OCI-LY7 (cell line): ENCODE data around the gene ARIH2. TPM values are rescaled to one million over a fixed set of nuclear protein-coding genes. Genes with fewer than 3 reads are reported as not detected.

ENCODE experiments used
- BruUV-seq: library from RNA; stranded (reverse); fragments of 400-500 nt; replicated peaks from 2 replicates; lab custom pipeline; 2021; lab: Mats Ljungman, UMichigan
- CTCF ChIA-PET: fragments of 300-600 bp; sonication (Branson Sonifier 250); formaldehyde crosslinking; loops from one replicate; lab custom pipeline; 2022; ENCODE audit warnings: antibody characterized with exemption; ENCODE audit not compliant: unreplicated experiment; lab: Charles Lee
- POLR2A ChIA-PET: fragments of 300-600 bp; sonication (Branson Sonifier 250); formaldehyde crosslinking; loops from one replicate; lab custom pipeline; 2022; ENCODE audit warnings: antibody characterized with exemption; lab: Charles Lee
- DNase-seq: peaks from one replicate; pipeline ENCODE4 v3.0.0-alpha.2; 2015; ENCODE audit warnings: low spot score
- H2AFZ ChIP-seq: fragments of 200-600 bp; sonication (generic), shearing (Covaris generic); 2 replicates; pipeline ENCODE4 v1.6.1; 2014; ENCODE audit warnings: mild to moderate bottlenecking, antibody characterized with exemption, low read length, moderate library complexity
- H3K27ac ChIP-seq: fragments of 200-600 bp; sonication (generic); 2 replicates; pipeline ENCODE4 v1.5.1; 2014; ENCODE audit warnings: mixed run types, low read depth, mild to moderate bottlenecking, moderate library complexity, low read length, inconsistent platforms; ENCODE audit not compliant: poor library complexity, severe bottlenecking
- H3K36me3 ChIP-seq: fragments of 200-600 bp; sonication (generic); 2 replicates; pipeline ENCODE4 v1.6.1; 2014; ENCODE audit warnings: mild to moderate bottlenecking, antibody characterized with exemption, low read length, moderate library complexity, mixed read lengths; ENCODE audit not compliant: insufficient read depth
- H3K4me1 ChIP-seq: fragments of 200-600 bp; sonication (generic); 2 replicates; pipeline ENCODE4 v1.5.1; 2014; ENCODE audit warnings: mild to moderate bottlenecking, low read length; ENCODE audit not compliant: insufficient read depth, poor library complexity, severe bottlenecking
- H3K4me2 ChIP-seq: fragments of 200-600 bp; sonication (generic); 2 replicates; pipeline ENCODE4 v1.6.1; 2014; ENCODE audit warnings: mild to moderate bottlenecking, low read length
- H3K4me3 ChIP-seq: fragments of 200-600 bp; sonication (generic); 2 replicates; pipeline ENCODE4 v1.5.1; 2014; ENCODE audit warnings: mild to moderate bottlenecking, low read depth, low read length; ENCODE audit not compliant: poor library complexity, severe bottlenecking
- H3K79me2 ChIP-seq: fragments of 200-600 bp; sonication (generic); 2 replicates; pipeline ENCODE4 v1.6.1; 2016; ENCODE audit warnings: low read depth, mild to moderate bottlenecking, low read length, moderate library complexity, mixed read lengths; ENCODE audit not compliant: insufficient read depth
- H3K9me2 ChIP-seq: fragments of 200-600 bp; sonication (generic); 2 replicates; pipeline ENCODE4 v1.6.1; 2016; ENCODE audit warnings: mild to moderate bottlenecking, low read length, mixed read lengths; ENCODE audit not compliant: insufficient read depth
- H3K9me3 ChIP-seq: fragments of 200-600 bp; sonication (generic); 2 replicates; pipeline ENCODE4 v1.6.1; 2014; ENCODE audit warnings: mild to moderate bottlenecking, mixed run types, low read length, mixed read lengths
- H4K20me1 ChIP-seq: fragments of 200-600 bp; sonication (generic); 2 replicates; pipeline ENCODE4 v1.6.1; 2014; ENCODE audit warnings: mild to moderate bottlenecking, antibody characterized with exemption, low read length, moderate library complexity, mixed read lengths; ENCODE audit not compliant: insufficient read depth
- CTCF ChIP-seq: fragments of 200-600 bp; sonication (generic); conservative IDR thresholded peaks from 2 replicates; pipeline ENCODE4 v1.5.1; 2014; ENCODE audit warnings: mild to moderate bottlenecking, antibody characterized with exemption, low read length, moderate library complexity, mixed read lengths
- EZH2phosphoT487 ChIP-seq: fragments of 200-600 bp; sonication (generic); IDR thresholded peaks from 2 replicates; pipeline ENCODE4 v1.6.1; 2018; ENCODE audit warnings: low read depth, borderline replicate concordance, mild to moderate bottlenecking, mixed run types, antibody characterized with exemption, low read length, moderate library complexity, mixed read lengths
- intact Hi-C: fragments of 100-400 bp; cut with micrococcal nuclease; formaldehyde crosslinking; loops from one replicate; pipeline ENCODE4 v1.10.0; 2022; ENCODE audit not compliant: unreplicated experiment
- total RNA-seq, 2 experiments: library from RNA; depleted of rRNA in 1 of 2; stranded (reverse); fragments of >200 nt in 1 of 2; shearing (Covaris generic) in 1 of 2; gene quantifications; 2 replicates each; pipeline ENCODE4 v1.2.3, GENCODE V29; 2014 to 2022

The ARIH2 gene
- total RNA-seq, 2 experiments from 2014 or later = 124 to 131 TPM

GRCh38 chr3:48945432-48945831, 26.8 kb downstream of the ARIH2 start:
- DNase-seq = no peak
- TF ChIP-seq CTCF = no peak
- TF ChIP-seq EZH2phosphoT487 = no peak
- ChIA-PET POLR2A (no interaction called here), CTCF (no interaction called here)
- intact Hi-C loops = no loop called here
- H4K20me1 ChIP-seq = 0 out of 2 replicates have a peak, but pooled peaks cover 6% of the 10 kb centered on the region
- peaks cover 51% of the 10 kb centered on the region; the same call in 1 of the 2 replicates for H3K36me3 ChIP-seq
- no peak overlapping the region for H3K4me2 ChIP-seq
- H3K79me2 ChIP-seq = peaks cover 33% of the 10 kb centered on the region; the same call in 1 of the 2 replicates
- no peaks in the 10 kb centered on the region for H3K9me3 ChIP-seq
- no peak overlapping the region for H3K27ac ChIP-seq
- H3K4me3 ChIP-seq = no peak overlapping the region
- H2AFZ ChIP-seq = no peak overlapping the region
- no peaks in the 10 kb centered on the region; the same call in 1 of the 2 replicates for H3K9me2 ChIP-seq
- H3K4me1 ChIP-seq = no peaks in the 10 kb centered on the region
- BruUV-seq = no TSS peak

- no TSS peak for BruUV-seq
- no peaks in the 10 kb centered on the region for H3K9me3 ChIP-seq
- no peak overlapping the region for H2AFZ ChIP-seq
- POLR2A ChIA-PET = no interaction called here
- H3K79me2 ChIP-seq = peaks cover 39% of the 10 kb centered on the region; the same call in 1 of the 2 replicates
- H3K4me1 ChIP-seq = no peaks in the 10 kb centered on the region
- no peak overlapping the region for H3K27ac ChIP-seq
- H4K20me1 ChIP-seq = 0 out of 2 replicates have a peak, but pooled peaks cover 7% of the 10 kb centered on the region
- H3K9me2 ChIP-seq = no peaks in the 10 kb centered on the region; the same call in 1 of the 2 replicates
- no peak for DNase-seq
- no peak overlapping the region for H3K4me2 ChIP-seq
- TF ChIP-seq CTCF = no peak
- TF ChIP-seq EZH2phosphoT487 = no peak
- intact Hi-C loops = no loop called here
- H3K4me3 ChIP-seq = no peak overlapping the region
- CTCF ChIA-PET = interaction anchor here (0.6 kb wide), 1 partner anchor 229 kb away, joined by 3 read pairs; the partner anchor contains the start of gene IP6K2
- H3K36me3 ChIP-seq = peaks cover 51% of the 10 kb centered on the region; the same call in 1 of the 2 replicates
Measured at GRCh38 chr3:48945891-48946549, 27.4 kb downstream of the ARIH2 start.

- H3K79me2 ChIP-seq = peaks cover 43% of the 10 kb centered on the region; the same call in 1 of the 2 replicates
- intact Hi-C loops = no loop called here
- no peak overlapping the region for H3K27ac ChIP-seq
- no peak overlapping the region for H3K4me3 ChIP-seq
- no peak for DNase-seq
- H3K9me3 ChIP-seq = no peaks in the 10 kb centered on the region
- H3K36me3 ChIP-seq = peaks cover 62% of the 10 kb centered on the region
- TF ChIP-seq CTCF (no peak), EZH2phosphoT487 (no peak)
- CTCF ChIA-PET = no interaction called here
- no peaks in the 10 kb centered on the region; the same call in 1 of the 2 replicates for H3K9me2 ChIP-seq
- POLR2A ChIA-PET = interaction anchor here (0.7 kb wide), 1 partner anchor 170 kb away, joined by 3 read pairs; no protein-coding TSS in a partner anchor
- BruUV-seq = no TSS peak
- no peaks in the 10 kb centered on the region for H3K4me1 ChIP-seq
- H2AFZ ChIP-seq = no peak overlapping the region
- H3K4me2 ChIP-seq = no peak overlapping the region
- H4K20me1 ChIP-seq = 0 out of 2 replicates have a peak, but pooled peaks cover 7% of the 10 kb centered on the region
Measured at GRCh38 chr3:48949376-48949717, 30.7 kb downstream of the ARIH2 start.
